ENCODE measurements around the gene SSR1. TPM values are rescaled to one million over a fixed set of nuclear protein-coding genes. Genes with fewer than 3 reads are reported as not detected.

The SSR1 gene
- total RNA-seq, 1 experiment from 2014 or later: 102 TPM

GRCh38 chr6:7325750-7326149, 12.8 kb upstream of the SSR1 start:
- no peak for DNase-seq
- Histone ChIP-seq H3K27me3 (ENCODE audit: insufficient read depth, low read length) (no peaks in the 10 kb centered on the region), H3K14ac (ENCODE audit: insufficient read depth, low read length) (no peak overlapping the region), H2AFZ (ENCODE audit: low read length) (no peak overlapping the region), H3T11ph (ENCODE audit: low read length) (no peak overlapping the region), H2BK20ac (ENCODE audit: low read depth, low read length, poor library complexity, severe bottlenecking) (no peak overlapping the region), H2BK5ac (ENCODE audit: insufficient read length, low read length) (no peak overlapping the region), H2BK15ac (ENCODE audit: low read depth, low read length) (no peak overlapping the region), H3K79me1 (ENCODE audit: insufficient read depth, low read depth, low read length, poor library complexity, severe bottlenecking) (no peaks in the 10 kb centered on the region), H3K23ac (ENCODE audit: insufficient read length, low read depth, low read length) (no peak overlapping the region), H4K8ac (replicated peaks; ENCODE audit: insufficient read length, low read depth, low read length) (no peak overlapping the region), H4K91ac (ENCODE audit: insufficient read length, low read depth, low read length) (no peak overlapping the region), H3K4me2 (ENCODE audit: insufficient read depth, insufficient read length, low read length) (no peak overlapping the region), H3K56ac (ENCODE audit: insufficient read length, low read depth, low read length) (no peak overlapping the region), H3K4ac (ENCODE audit: low read depth, low read length) (no peak overlapping the region), H3K27ac (ENCODE audit: insufficient read length, low read depth, low read length) (no peak overlapping the region), H4K5ac (ENCODE audit: insufficient read length, low read depth, low read length) (no peak overlapping the region), H3K23me2 (ENCODE audit: insufficient read length, low read depth, low read length, poor library complexity, severe bottlenecking) (no peaks in the 10 kb centered on the region), H4K20me1 (ENCODE audit: control insufficient read depth, insufficient read depth, insufficient read length) (no peaks in the 10 kb centered on the region), H3K9me3 (ENCODE audit: control insufficient read depth, low read depth, low read length) (no peaks in the 10 kb centered on the region), H2BK120ac (ENCODE audit: low read depth, low read length, poor library complexity, severe bottlenecking) (no peak overlapping the region), H3K18ac (ENCODE audit: insufficient read length, low read depth, low read length) (no peak overlapping the region), H2BK12ac (ENCODE audit: insufficient read length, low read depth, low read length) (no peak overlapping the region), H2AK5ac (ENCODE audit: insufficient read length, low read length) (no peak overlapping the region), H3K79me2 (ENCODE audit: insufficient read depth, low read length) (no peaks in the 10 kb centered on the region), H3K4me1 (ENCODE audit: insufficient read depth, low read length) (no peaks in the 10 kb centered on the region), H3K9ac (ENCODE audit: extremely low read depth, insufficient read length, low read length) (no peak overlapping the region)
- Mint-ChIP-seq H3K4me3 (no peak overlapping the region), H3K9me3 (no peaks in the 10 kb centered on the region), H3K36me3 (ENCODE audit: insufficient read depth in 1 of 3, low read depth in 3 of 3) (no peaks in the 10 kb centered on the region), H3K27ac (no peak overlapping the region), H3K4me1 (no peaks in the 10 kb centered on the region), H3K27me3 (ENCODE audit: low read depth) (peaks cover 2% of the 10 kb centered on the region)
- no CpG with 5 or more reads among the region's 3 CpGs for WGBS (ENCODE audit: extremely low coverage, insufficient read length, low lambda C conversion rate)
- TF ChIP-seq CTCF (conservative IDR thresholded peaks at IDR 0.05): no peak

Data from H9 (cell line).